Measurements from ENCODE around the gene LPIN1.

DNA sequence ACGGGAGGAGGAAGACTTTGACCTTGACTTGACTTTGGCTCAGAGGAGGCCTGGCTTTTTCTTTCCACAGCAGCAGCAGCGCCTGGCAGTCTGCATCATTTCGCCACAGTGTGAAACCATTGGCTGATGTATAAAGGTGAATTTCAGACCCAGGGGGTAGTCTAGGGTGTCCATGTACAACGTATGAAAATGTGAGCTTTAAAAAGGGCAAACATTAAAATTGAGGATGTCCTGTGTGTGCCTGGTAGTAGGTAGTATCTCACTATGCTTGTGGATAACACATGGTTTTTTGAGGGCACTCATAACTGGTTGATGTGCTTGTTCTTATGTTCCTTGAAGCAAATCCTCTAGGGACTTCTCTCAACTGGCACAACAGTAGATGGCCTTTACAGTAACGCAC, 86.1 kb downstream of the LPIN1 start:
- TF ChIP-seq, protein P1, sequence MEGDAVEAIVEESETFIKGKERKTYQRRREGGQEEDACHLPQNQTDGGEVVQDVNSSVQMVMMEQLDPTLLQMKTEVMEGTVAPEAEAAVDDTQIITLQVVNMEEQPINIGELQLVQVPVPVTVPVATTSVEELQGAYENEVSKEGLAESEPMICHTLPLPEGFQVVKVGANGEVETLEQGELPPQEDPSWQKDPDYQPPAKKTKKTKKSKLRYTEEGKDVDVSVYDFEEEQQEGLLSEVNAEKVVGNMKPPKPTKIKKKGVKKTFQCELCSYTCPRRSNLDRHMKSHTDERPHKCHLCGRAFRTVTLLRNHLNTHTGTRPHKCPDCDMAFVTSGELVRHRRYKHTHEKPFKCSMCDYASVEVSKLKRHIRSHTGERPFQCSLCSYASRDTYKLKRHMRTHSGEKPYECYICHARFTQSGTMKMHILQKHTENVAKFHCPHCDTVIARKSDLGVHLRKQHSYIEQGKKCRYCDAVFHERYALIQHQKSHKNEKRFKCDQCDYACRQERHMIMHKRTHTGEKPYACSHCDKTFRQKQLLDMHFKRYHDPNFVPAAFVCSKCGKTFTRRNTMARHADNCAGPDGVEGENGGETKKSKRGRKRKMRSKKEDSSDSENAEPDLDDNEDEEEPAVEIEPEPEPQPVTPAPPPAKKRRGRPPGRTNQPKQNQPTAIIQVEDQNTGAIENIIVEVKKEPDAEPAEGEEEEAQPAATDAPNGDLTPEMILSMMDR (IDR thresholded peaks at IDR 0.05; ENCODE audit: poor library complexity) = no peak
- no peak for TF ChIP-seq EZH2 (IDR thresholded peaks at IDR 0.05; ENCODE audit: borderline replicate concordance)
- TF ChIP-seq EZH2phosphoT487 (IDR thresholded peaks at IDR 0.05; ENCODE audit: low read depth, severe bottlenecking, unreplicated experiment) = no peak
